ENCODE measurements around the gene C1QTNF2. TPM values are rescaled to one million over a fixed set of nuclear protein-coding genes. Genes with fewer than 3 reads are reported as not detected.
"Not testable (repeated sequence)": the region's sequence is repeated elsewhere in the genome, so short reads cannot be mapped to it uniquely, and the experiment has no call there.

The C1QTNF2 gene
- total RNA-seq, 1 experiment from 2014 or later: 0.20 TPM

DNA sequence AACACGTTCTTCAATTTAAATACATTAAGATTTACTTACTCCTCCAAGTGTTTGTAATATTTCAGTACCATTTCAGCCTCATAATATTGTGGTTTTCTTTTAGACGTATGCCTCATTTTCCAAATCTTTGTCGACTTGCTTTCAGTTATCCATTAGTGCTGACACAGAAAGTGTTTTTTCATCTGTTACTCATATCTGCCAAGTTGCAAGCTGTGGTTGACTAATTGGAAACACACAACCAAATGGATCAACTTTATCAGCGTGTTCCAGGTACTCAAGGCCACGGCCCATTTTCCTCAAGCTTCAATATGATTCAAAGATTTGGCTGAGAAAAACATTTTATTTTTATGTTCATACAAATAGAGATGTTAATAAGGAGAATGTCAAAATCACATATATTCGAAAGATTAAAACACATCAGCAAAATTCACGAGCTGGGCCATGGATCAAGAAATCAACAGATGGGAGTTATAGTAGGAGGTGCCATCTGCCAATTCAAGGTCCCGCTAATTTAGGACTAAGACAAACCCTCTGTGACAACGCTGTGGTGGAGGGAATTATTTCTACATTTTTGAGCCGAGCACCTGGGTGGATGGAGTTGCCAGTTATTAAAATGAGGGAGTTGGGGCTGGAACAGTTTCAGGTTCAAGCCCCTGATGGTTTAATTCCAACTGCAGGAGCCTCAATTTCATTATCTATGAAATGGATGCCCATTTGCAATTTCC lies 30.9 kb downstream of the C1QTNF2 start:
- Histone ChIP-seq H2AFZ (no peak overlapping the region), H3K4me1 (replicated peaks; ENCODE audit: insufficient read depth) (0 out of 2 replicates have a peak, but pooled peaks cover 6% of the 10 kb centered on the region), H3K9me2 (ENCODE audit: insufficient read depth) (no peaks in the 10 kb centered on the region), H3K4me2 (no peak overlapping the region), H3K79me2 (ENCODE audit: low read depth) (no peaks in the 10 kb centered on the region), H3K27me3 (ENCODE audit: insufficient read depth, low read depth) (no peaks in the 10 kb centered on the region), H3K27ac (no peak overlapping the region), H3K36me3 (ENCODE audit: low read depth) (no peaks in the 10 kb centered on the region), H4K20me1 (ENCODE audit: insufficient read depth) (no peaks in the 10 kb centered on the region), H3F3A (ENCODE audit: insufficient read depth, low read depth) (peaks cover 13% of the 10 kb centered on the region; the same call in 1 of the 2 replicates), H3K4me3 (no peak overlapping the region), H3K9me3 (ENCODE audit: insufficient read depth, low read depth) (no peaks in the 10 kb centered on the region)
- POLR2A ChIA-PET (ENCODE audit: unreplicated experiment): no interaction called here
- CTCF ChIA-PET: no interaction called here
- DNase-seq: no peak
- intact Hi-C loops (cut with micrococcal nuclease; ENCODE audit: unreplicated experiment): no loop called here
- no TSS peak for BruUV-seq (replicated peaks)
- TF ChIP-seq, protein P1, sequence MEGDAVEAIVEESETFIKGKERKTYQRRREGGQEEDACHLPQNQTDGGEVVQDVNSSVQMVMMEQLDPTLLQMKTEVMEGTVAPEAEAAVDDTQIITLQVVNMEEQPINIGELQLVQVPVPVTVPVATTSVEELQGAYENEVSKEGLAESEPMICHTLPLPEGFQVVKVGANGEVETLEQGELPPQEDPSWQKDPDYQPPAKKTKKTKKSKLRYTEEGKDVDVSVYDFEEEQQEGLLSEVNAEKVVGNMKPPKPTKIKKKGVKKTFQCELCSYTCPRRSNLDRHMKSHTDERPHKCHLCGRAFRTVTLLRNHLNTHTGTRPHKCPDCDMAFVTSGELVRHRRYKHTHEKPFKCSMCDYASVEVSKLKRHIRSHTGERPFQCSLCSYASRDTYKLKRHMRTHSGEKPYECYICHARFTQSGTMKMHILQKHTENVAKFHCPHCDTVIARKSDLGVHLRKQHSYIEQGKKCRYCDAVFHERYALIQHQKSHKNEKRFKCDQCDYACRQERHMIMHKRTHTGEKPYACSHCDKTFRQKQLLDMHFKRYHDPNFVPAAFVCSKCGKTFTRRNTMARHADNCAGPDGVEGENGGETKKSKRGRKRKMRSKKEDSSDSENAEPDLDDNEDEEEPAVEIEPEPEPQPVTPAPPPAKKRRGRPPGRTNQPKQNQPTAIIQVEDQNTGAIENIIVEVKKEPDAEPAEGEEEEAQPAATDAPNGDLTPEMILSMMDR (conservative IDR thresholded peaks at IDR 0.05): no peak
- no peak for TF ChIP-seq EZH2 (IDR thresholded peaks at IDR 0.05; ENCODE audit: low read depth)

DNA sequence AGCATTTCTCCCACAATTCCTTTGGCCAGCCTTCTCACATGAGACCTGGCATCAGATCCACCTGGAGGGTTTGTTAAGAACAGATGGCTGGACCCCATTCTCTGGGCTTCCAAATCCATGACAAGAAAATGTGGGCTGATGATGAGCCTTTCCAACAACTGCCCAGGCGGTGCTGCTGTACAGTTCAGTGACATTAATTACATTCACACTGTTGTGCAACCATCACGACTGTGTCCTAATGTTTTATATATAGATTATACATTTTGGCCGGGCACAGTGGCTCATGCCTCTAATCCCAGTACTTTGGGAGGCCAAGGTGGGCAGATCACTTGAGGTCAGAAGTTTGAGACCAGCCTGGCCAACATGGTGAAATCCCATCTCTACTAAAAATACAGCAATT lies 35.7 kb downstream of the C1QTNF2 start:
- BruUV-seq (replicated peaks); H3K9me2 ChIP-seq (ENCODE audit: insufficient read depth); CTCF ChIA-PET; H3F3A ChIP-seq (ENCODE audit: insufficient read depth, low read depth); H3K36me3 ChIP-seq (ENCODE audit: low read depth); H3K4me2 ChIP-seq; H3K27ac ChIP-seq; H3K27me3 ChIP-seq (ENCODE audit: insufficient read depth, low read depth); DNase-seq; H3K79me2 ChIP-seq (ENCODE audit: low read depth); H3K9me3 ChIP-seq (ENCODE audit: insufficient read depth, low read depth); POLR2A ChIA-PET (ENCODE audit: unreplicated experiment); H4K20me1 ChIP-seq (ENCODE audit: insufficient read depth); H2AFZ ChIP-seq; intact Hi-C loops (cut with micrococcal nuclease; ENCODE audit: unreplicated experiment); H3K4me3 ChIP-seq: not testable (repeated sequence)
- peaks cover 16% of the 10 kb centered on the region for H3K4me1 ChIP-seq (replicated peaks; ENCODE audit: insufficient read depth)

DNA sequence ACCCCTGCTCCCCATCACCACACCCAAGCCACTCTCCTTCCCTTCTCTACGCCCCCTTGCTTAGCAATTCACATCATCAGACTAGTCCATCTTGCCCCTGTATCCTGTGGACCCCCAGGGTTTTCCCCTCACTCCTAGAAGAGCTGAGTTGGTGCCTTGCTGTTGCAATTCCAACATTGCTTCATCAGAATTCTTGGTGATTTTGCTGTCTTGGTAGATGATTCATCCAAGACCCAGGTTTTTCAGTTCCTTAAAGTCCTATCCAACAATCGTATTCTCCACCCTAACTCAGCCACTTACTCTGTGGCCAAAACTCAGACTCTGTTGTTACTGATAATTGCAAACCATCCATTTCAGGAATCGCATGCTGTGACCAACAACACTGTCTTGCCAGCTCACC lies 36.7 kb downstream of the C1QTNF2 start:
- H3K4me1 ChIP-seq (replicated peaks; ENCODE audit: insufficient read depth): peaks cover 16% of the 10 kb centered on the region
- H3K4me3 ChIP-seq: no peak overlapping the region
- no peaks in the 10 kb centered on the region for H4K20me1 ChIP-seq (ENCODE audit: insufficient read depth)
- BruUV-seq (replicated peaks): no TSS peak
- no peaks in the 10 kb centered on the region for H3K79me2 ChIP-seq (ENCODE audit: low read depth)
- ChIA-PET CTCF (interaction anchor here (0.8 kb wide), 1 partner anchor 187 kb away, joined by 12 read pairs; no protein-coding TSS in a partner anchor), POLR2A (ENCODE audit: unreplicated experiment) (no interaction called here)
- H3K36me3 ChIP-seq (ENCODE audit: low read depth): no peaks in the 10 kb centered on the region
- TF ChIP-seq, protein P1 (conservative IDR thresholded peaks at IDR 0.05): no peak
- no peak for TF ChIP-seq EZH2 (IDR thresholded peaks at IDR 0.05; ENCODE audit: low read depth)
- H3F3A ChIP-seq (ENCODE audit: insufficient read depth, low read depth): peaks cover 6% of the 10 kb centered on the region
- peak in 1 of 2 experiments; percentile 75 for DNase-seq
- intact Hi-C loops (cut with micrococcal nuclease; ENCODE audit: unreplicated experiment): no loop called here
- H3K9me3 ChIP-seq (ENCODE audit: insufficient read depth, low read depth): no peaks in the 10 kb centered on the region
- H3K4me2 ChIP-seq: peak overlapping the region; percentile 22
- no peaks in the 10 kb centered on the region for H3K9me2 ChIP-seq (ENCODE audit: insufficient read depth)
- peak overlapping the region; percentile 18 for H3K27ac ChIP-seq
- no peak overlapping the region for H2AFZ ChIP-seq
- H3K27me3 ChIP-seq (ENCODE audit: insufficient read depth, low read depth): no peaks in the 10 kb centered on the region
